PC-3 (cell line): ENCODE results near the gene MED13.

Experiments used
- CTCF ChIP-seq: fragments of 300-600 bp; sonication (generic); conservative IDR thresholded peaks from 2 replicates; pipeline ENCODE4 v1.5.1; 2017; ENCODE audit warnings: antibody characterized with exemption, low read depth, mild to moderate bottlenecking, low read length
- EZH2 ChIP-seq: fragments of 300-600 bp; sonication (generic); IDR thresholded peaks from one replicate; pipeline ENCODE4 v1.6.1; 2017; ENCODE audit warnings: antibody characterized with exemption, mild to moderate bottlenecking, low read length; ENCODE audit not compliant: unreplicated experiment
- EZH2phosphoT487 ChIP-seq: fragments of 300-600 bp; sonication (generic); IDR thresholded peaks from 2 replicates; pipeline ENCODE4 v1.6.1; 2018; ENCODE audit warnings: mild to moderate bottlenecking, antibody characterized with exemption, low read length, borderline replicate concordance

- no peak for TF ChIP-seq CTCF
- TF ChIP-seq EZH2: no peak
- TF ChIP-seq EZH2phosphoT487: no peak
Measured at GRCh38 chr17:62084585-62084984, 19.5 kb upstream of the MED13 start.
